22Rv1 (cell line): ENCODE results near the gene STK39.

Source experiments
- ZFX ChIP-seq: fragments of 450-650 bp; IDR thresholded peaks from 2 replicates; pipeline ENCODE4 v1.6.1; 2017; ENCODE audit warnings: antibody characterized with exemption, borderline replicate concordance
- TF ChIP-seq, protein P1 (sequence below): fragments of 450-650 bp; IDR thresholded peaks from 2 replicates; pipeline ENCODE4 v1.5.1; 2017; ENCODE audit warnings: mild to moderate bottlenecking

DNA sequence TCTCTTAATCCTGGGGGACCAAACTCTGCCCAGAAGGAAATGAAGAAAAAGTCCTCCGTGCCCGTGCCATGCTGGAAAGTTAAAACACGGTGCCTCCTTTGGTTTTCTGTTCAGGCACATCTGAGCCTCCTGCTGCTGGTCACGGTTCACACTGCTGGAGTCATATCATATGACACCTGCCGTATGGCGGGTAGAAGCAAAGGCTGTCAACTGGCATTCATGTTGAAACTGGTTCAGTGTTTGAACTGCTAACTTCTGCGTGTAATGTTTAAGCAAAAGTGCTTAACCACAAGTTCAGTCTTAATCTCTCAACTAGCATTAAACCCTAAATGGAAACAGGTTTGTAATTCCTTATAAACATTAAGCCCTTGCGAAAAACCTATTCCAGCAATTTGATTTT is 3.1 kb downstream of the STK39 start:
- TF ChIP-seq, protein P1, sequence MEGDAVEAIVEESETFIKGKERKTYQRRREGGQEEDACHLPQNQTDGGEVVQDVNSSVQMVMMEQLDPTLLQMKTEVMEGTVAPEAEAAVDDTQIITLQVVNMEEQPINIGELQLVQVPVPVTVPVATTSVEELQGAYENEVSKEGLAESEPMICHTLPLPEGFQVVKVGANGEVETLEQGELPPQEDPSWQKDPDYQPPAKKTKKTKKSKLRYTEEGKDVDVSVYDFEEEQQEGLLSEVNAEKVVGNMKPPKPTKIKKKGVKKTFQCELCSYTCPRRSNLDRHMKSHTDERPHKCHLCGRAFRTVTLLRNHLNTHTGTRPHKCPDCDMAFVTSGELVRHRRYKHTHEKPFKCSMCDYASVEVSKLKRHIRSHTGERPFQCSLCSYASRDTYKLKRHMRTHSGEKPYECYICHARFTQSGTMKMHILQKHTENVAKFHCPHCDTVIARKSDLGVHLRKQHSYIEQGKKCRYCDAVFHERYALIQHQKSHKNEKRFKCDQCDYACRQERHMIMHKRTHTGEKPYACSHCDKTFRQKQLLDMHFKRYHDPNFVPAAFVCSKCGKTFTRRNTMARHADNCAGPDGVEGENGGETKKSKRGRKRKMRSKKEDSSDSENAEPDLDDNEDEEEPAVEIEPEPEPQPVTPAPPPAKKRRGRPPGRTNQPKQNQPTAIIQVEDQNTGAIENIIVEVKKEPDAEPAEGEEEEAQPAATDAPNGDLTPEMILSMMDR: no peak
- no peak for TF ChIP-seq ZFX
